ENCODE measurements around the gene SET.

Gene SET

DNA sequence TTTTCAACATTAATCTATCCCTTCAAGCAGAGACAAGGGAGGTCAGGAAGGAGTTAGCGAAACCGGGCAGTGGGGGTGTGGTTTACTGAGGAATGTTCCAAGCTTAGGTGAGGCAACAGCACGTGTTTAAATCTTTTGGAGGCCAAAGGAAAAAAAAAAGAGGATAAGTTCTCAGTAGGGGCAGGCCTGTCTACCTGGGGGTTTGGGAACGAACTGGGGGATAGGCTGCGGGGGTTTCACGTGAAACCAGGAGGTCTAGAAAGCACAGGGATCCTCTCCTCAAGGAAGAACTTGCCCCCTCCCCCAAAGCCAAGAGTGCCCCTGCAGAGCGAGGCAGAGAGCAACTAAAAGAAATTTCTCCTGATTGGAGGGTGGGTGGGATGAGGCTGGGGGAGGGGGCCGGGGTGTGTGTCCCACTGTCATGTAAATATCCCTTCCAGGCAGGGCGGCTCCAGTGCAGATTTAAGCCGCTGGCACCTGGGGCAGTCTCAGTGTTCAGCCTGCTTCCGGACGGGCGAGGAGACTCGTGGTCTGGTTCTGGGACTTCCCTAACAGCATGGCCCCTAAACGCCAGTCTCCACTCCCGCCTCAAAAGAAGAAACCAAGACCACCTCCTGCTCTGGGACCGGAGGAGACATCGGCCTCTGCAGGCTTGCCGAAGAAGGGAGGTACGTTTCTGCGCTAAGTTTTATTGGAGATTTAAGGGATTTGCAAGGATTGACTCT lies 5.5 kb upstream of the SET start:
- no peaks in the 10 kb centered on the region for H3K9me3 ChIP-seq
- TF ChIP-seq, protein P1, sequence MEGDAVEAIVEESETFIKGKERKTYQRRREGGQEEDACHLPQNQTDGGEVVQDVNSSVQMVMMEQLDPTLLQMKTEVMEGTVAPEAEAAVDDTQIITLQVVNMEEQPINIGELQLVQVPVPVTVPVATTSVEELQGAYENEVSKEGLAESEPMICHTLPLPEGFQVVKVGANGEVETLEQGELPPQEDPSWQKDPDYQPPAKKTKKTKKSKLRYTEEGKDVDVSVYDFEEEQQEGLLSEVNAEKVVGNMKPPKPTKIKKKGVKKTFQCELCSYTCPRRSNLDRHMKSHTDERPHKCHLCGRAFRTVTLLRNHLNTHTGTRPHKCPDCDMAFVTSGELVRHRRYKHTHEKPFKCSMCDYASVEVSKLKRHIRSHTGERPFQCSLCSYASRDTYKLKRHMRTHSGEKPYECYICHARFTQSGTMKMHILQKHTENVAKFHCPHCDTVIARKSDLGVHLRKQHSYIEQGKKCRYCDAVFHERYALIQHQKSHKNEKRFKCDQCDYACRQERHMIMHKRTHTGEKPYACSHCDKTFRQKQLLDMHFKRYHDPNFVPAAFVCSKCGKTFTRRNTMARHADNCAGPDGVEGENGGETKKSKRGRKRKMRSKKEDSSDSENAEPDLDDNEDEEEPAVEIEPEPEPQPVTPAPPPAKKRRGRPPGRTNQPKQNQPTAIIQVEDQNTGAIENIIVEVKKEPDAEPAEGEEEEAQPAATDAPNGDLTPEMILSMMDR (IDR thresholded peaks at IDR 0.05) = no peak
- peaks cover 49 to 51% of the 10 kb centered on the region in 2 experiments for H3K4me1 ChIP-seq (ENCODE audit: control insufficient read depth in 1 of 2, insufficient read depth in 1 of 2, low read depth in 1 of 2, low read length in 1 of 2)
- H3K4me3 ChIP-seq (ENCODE audit: low read depth in 1 of 2, low read length in 1 of 2) = peak overlapping the region; percentile 70 to 93
- peak overlapping the region; percentile 94 for H3K27ac ChIP-seq
- no peaks in the 10 kb centered on the region for H3K36me3 ChIP-seq
- H3K27me3 ChIP-seq = no peaks in the 10 kb centered on the region

DNA sequence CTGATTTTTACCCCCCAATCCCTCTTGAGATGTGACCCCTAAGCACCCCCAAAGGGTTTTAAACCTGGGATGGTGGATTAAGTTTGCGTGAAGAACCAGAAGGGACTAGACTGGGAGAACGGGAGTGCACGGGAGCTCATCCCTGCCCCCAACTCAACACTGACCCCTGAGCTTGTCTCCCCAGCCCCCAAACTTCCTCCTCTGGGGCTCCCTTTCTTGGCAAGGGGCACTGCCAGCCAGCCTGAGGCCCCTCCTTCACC lies 5.0 kb upstream of the SET start:
- Histone ChIP-seq H3K36me3 (no peaks in the 10 kb centered on the region), H3K27me3 (no peaks in the 10 kb centered on the region), H3K4me1 (ENCODE audit: control insufficient read depth in 1 of 2, insufficient read depth in 1 of 2, low read depth in 1 of 2, low read length in 1 of 2) (peaks cover 51 to 52% of the 10 kb centered on the region in 2 experiments), H3K27ac (peak overlapping the region; percentile 94), H3K4me3 (ENCODE audit: low read depth in 1 of 2, low read length in 1 of 2) (peak overlapping the region; percentile 70 to 93), H3K9me3 (no peaks in the 10 kb centered on the region)
- TF ChIP-seq, protein P1 (IDR thresholded peaks at IDR 0.05) = no peak

DNA sequence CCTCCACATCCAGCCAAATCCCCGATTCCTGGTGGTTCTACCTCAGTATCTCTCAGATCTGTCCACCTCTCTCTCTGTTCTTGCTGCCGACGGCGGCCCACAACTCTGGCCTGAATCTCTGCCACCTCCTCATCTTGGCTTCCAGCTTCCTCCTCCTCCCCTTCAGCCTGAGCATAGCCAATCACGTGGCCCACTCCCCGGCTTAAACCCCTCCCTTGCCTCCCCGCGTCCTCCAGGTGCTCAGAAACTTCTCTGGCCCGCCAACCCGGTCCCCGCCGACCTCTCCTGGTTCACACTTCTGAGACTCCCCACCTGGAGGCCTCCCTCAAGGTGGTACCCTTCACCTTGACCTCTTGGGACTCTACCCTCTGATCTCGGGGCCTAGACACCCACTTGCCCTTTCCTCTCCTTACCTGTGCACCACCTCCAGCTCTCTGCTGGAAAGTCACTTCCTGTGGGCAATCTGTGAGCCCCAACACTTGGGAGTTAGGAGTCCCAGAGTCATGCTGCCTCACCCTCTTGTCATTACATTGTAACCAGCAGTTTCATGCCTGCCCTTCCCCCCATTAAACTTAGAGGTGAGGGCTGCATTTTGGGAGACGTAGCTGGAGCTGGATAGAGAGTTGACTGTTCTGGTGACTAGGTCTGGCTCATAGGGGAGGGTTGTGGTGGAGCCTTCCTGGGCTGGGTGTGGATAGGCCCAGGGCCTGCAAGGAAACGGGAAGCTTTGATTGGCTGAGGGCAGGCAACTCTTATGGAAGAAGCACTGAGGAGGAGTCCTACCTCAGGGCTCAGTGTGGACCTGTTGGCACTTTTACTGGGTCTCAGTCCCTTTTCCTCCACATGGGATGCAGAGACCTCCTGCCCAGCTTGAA lies 4.5 kb upstream of the SET start:
- Histone ChIP-seq H3K27me3 (no peaks in the 10 kb centered on the region), H3K4me3 (ENCODE audit: low read depth in 1 of 2, low read length in 1 of 2) (peak overlapping the region; percentile 70 to 93), H3K4me1 (ENCODE audit: control insufficient read depth in 1 of 2, insufficient read depth in 1 of 2, low read depth in 1 of 2, low read length in 1 of 2) (peaks cover 51 to 52% of the 10 kb centered on the region in 2 experiments), H3K36me3 (no peaks in the 10 kb centered on the region), H3K27ac (peak overlapping the region; percentile 94), H3K9me3 (no peaks in the 10 kb centered on the region)
- TF ChIP-seq, protein P1 (IDR thresholded peaks at IDR 0.05) = peak; percentile 16

DNA sequence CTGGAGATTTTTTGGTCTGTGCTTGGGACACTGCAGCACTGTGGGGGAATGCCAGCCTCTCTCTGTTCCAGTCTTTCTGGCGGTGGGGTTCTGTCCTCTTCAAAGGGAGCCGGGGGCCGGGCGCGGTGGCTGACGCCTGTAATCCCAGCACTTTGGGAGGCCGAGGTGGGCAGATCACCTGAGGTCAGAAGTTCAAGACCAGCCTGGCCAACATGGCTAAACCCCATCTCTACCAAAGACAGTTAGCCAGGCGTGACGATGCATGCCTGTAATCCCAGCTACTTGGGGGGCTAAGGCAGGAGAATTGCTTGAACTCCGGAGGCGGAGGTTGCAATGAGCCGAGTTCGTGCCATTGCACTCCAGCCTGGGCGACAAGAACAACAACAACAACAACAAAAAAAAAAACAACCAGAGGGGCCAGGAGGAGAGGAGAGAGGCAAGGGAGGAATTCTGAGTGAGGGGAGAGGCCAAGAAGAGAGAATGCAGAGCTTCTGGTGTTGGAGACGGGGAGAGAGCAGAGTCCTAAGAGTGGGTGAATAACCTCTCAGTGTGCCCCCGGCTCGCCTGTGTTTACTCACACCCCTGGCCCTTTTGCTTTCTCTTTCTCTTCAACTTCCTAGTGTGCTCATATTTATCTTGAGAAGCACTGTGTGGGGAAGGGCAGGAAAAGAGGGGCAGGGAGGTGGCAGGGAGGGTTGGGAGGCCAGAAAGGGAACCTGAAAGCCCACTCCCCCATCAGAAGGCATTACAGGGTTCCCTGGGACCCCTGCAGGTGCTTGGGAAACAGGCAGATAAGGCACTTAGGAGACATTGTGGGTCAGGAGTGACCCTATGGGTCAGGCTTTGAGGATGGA lies 3.2 kb upstream of the SET start:
- peak overlapping the region; percentile 55 to 70 for H3K4me3 ChIP-seq (ENCODE audit: low read depth in 1 of 2, low read length in 1 of 2)
- H3K9me3 ChIP-seq = no peaks in the 10 kb centered on the region
- H3K27ac ChIP-seq = peak overlapping the region; percentile 94
- TF ChIP-seq, protein P1 (IDR thresholded peaks at IDR 0.05) = peak; percentile 14
- H3K4me1 ChIP-seq (ENCODE audit: control insufficient read depth in 1 of 2, insufficient read depth in 1 of 2, low read depth in 1 of 2, low read length in 1 of 2) = peaks cover 60% of the 10 kb centered on the region in 2 experiments
- no peaks in the 10 kb centered on the region for H3K27me3 ChIP-seq
- no peaks in the 10 kb centered on the region for H3K36me3 ChIP-seq

DNA sequence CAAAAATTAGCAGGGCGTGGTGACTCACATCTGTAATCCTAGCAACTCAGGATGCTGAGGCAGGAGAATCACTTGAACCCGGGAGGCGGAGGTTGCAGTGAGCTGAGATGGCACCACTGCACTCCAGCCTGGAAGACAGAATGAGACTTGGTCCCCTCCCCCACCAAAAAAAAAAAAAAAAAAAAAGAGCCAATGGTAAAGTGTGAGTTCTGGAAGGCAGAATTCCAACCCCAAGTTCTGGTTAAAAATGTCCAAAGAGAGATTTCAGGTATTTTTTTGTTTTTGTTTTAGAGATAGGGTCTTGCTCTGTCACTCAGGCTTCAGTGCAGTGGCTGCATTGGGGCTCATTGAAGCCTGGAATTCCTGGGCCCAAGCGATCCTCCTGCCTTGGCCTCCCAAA lies 1.6 kb upstream of the SET start:
- peaks cover 63 to 66% of the 10 kb centered on the region in 2 experiments for H3K4me1 ChIP-seq (ENCODE audit: control insufficient read depth in 1 of 2, insufficient read depth in 1 of 2, low read depth in 1 of 2, low read length in 1 of 2)
- H3K27me3 ChIP-seq = no peaks in the 10 kb centered on the region
- H3K36me3 ChIP-seq = peaks cover 7% of the 10 kb centered on the region
- TF ChIP-seq, protein P1 (IDR thresholded peaks at IDR 0.05) = no peak
- peak overlapping the region; percentile 97 for H3K27ac ChIP-seq
- no peaks in the 10 kb centered on the region for H3K9me3 ChIP-seq
- no peak overlapping the region for H3K4me3 ChIP-seq (ENCODE audit: low read depth in 1 of 2, low read length in 1 of 2)
